ENCODE data around the gene MOGAT3.
"Not testable (repeated sequence)": the region's sequence is repeated elsewhere in the genome, so short reads cannot be mapped to it uniquely, and the experiment has no call there.

The MOGAT3 gene

GRCh38 chr7:101203740-101204738 lies 3.2 kb upstream of the MOGAT3 start:
- not testable (repeated sequence) for DNase-seq

- DNase-seq = no peak
Measured at GRCh38 chr7:101202603-101202918, 1.7 kb upstream of the MOGAT3 start.

DNA sequence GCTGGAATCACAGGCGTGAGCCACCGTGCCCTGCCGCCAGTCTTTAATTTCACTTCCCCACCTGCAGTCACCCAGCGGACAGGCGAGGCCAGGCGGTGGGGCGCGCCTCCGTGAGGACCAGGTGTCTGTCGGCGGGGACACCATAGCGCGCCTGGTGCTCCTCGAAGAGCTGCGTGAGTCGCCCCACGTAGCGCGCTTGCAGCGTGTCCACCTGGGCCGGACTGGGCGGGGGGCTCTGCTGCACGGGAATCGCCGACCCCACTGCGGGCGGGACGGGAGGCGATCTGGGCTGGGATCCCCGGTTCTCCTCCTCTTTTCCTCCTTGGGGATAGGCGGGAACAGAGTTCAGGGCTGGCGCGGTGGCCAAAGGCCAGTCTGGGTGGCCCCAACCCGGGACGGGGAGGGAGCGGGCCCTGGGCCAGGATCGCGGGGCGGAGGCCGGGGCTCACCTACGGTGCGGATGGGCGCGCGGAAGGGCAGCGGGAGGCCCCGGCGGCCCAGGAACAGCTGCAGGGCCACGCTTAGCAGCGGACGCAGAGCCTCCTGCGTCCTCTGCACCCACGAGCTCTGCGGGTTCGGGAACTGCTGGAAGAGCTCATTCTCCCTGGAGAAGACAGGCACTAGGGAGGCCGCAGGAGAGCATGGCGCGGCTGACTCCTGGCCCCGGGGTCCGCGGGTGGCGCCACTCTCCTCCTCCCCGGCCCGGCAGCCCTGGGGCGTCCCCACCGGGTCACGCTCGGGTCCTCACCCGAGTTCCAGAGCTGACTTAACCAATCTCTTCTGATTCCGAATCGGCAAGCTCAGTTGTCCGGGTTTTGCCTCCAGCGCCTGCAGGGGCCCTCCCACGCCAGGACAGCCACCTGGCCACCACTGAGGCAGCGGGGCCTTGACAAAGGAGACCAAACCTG lies 1.1 kb upstream of the MOGAT3 start:
- no peak for DNase-seq

- DNase-seq = no peak
Measured at GRCh38 chr7:101200504-101200861, 353 bp downstream of the MOGAT3 start.

DNA sequence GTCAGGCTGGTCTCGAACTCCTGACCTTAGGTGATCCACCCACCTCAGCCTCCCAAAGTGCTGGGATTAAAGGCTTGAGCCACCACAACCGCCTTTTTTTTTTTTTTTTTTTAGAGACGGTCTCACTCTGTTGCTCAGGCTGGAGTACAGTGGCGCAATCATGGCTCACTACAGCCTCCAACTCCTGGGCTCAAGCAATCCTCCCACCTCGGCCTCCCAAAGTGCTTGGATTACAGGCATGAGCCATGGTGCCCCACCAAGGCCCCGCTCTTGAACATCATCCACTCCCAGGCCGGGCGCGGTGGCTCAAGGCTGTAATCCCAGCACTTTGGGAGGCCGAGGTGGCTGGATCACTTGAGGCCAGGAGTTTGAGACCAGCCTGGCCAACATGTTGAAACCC lies 1.3 kb downstream of the MOGAT3 start:
- DNase-seq = not testable (repeated sequence)

GRCh38 chr7:101198476-101198875 lies 2.4 kb downstream of the MOGAT3 start:
- no peak for DNase-seq

- no peak for DNase-seq
Measured at GRCh38 chr7:101197991-101198390, 2.8 kb downstream of the MOGAT3 start.

- DNase-seq = no peak
Measured at GRCh38 chr7:101195884-101196283, 5.0 kb downstream of the MOGAT3 start.

DNA sequence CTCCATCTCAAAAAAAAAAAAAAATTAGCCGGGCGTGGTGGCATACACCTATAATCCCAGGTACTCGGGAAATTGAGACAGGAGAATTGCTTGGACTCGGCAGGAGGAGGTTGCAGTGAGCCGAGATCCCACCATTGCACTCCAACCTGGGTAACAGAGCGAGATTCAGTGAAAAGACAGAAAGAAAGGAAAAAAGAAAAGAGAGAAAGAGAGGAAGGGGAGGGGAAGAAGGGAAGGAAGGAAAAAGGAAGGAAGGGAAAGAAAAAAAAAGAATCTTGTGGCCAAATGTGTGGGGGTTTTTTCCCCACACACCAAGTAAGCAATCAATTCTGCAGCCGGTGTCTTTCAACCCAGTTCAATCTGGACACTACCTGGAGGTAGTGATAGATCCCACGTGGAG lies 11.7 kb downstream of the MOGAT3 start:
- DNase-seq = no peak

- no peak for DNase-seq
Measured at GRCh38 chr7:101186844-101187428, 13.9 kb downstream of the MOGAT3 start.

DNA sequence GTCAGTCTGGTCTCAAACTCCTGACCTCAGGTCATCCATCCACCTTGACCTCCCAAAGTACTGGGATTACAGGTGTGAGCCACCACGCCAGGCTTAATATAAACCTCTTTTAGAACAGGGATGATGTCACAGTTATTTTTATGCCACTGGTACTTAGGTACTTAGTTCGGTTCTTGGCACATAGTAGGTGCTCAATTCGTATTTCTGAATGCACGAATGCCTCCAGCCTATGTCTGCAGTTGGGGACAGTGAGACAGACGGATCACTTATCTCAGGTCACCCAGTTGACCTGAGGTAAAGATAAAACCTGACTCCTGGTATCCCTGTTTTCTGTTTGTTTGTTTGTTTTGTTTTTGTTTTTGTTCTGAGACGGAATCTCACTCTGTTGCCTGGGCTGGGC lies 14.6 kb downstream of the MOGAT3 start:
- DNase-seq = no peak

- peak; percentile 77 for DNase-seq
Measured at GRCh38 chr7:101185258-101185839, 15.5 kb downstream of the MOGAT3 start.

GRCh38 chr7:101180130-101180755 lies 20.6 kb downstream of the MOGAT3 start, which contains the start of gene NAT16:
TSS of gene NAT16 (minus strand) at chr7:101180293. CDS start at chr7:101174807, 5,486 bp downstream.
- no peak for DNase-seq

- DNase-seq = no peak
Measured at GRCh38 chr7:101179713-101180112, 21.1 kb downstream of the MOGAT3 start.

DNA sequence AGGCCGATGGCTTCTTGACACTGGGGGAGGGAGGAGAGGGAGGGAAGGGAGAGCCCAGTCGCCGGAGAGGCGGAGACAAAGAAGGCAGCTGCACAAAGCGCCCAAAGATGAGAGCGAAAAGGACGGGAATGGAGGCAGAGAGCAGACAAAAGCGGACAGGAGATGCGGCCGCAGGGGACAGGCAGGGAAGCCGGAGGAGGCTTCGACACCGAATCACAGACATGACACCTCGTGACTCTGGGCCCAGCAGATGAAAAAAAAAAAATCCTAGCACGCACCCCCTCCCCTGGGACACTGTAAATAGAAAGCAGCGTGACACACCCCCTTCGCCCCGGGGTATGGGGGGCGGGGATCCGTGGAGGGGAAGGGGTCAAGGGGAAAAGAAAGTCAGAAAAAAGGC lies 21.7 kb downstream of the MOGAT3 start:
- DNase-seq = no peak

DNA sequence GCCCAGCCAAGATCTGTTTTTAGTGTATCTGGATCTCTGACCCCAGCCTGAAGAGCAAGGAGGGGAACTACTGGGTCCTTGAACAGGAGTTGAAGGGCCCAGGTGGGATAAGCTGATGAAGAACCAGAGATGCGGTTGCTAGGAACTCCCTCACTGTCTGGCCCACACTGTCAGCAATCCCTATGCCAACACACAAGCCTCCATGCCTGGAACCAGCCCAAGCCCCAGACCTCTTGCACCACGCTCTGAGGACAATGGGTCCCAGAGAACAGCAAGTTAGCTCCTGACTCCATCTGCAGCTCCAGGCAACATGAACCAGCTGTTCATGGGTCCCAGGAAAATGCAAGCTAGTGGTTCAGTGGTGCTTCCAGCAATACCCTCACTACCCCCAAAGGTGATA lies 23.2 kb downstream of the MOGAT3 start:
- DNase-seq = no peak

DNA sequence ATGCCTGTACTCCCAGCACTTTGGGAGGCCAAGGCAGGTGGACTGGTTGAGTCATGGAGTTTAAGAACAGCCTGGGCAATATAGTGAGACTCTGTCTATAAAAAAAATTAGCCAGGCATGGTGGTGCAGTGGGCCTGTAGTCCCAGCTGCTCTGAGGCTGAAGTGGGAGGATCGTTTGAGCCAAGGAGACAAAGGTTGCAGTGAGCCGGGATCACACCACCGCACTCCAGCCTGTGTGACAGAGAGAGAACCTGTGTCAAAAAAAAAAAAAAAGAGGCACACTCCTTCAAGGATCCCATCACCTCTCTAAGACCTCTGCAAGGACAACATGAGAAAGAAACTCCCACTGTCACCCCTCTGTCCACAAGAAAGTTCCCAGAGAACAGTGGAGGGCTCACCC lies 25.2 kb downstream of the MOGAT3 start:
- no peak for DNase-seq

DNA sequence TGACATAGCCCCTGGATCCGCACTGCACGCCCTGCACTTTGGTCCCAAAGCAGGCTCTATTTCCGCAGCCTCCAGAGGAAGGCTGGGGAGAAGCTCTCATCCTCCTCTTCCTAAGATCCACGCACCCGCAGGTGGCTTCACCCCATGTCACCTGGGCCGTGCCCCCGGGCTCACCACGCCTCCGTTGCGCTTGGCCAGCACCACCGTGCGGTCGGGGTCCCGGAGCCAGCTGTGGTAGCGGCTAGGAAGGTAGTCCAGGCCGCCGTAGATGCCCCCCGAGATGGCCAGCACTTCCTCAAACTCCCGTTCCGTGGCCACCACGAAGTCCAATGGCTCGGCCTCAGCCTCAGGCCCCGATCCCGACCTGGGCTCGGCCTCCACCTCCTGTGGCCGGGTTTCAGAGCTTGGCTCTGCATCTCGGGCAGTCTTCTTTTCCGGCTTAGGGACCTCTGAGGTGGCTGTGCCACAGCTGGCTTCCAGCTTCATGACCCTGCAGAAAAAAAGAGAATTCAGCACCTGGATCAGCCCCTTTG lies 26.4 kb downstream of the MOGAT3 start:
- no peak for DNase-seq

- DNase-seq = peak; percentile 53
Measured at GRCh38 chr7:101173752-101174244, 27.0 kb downstream of the MOGAT3 start.

- peak; percentile 68 for DNase-seq
Measured at GRCh38 chr7:101172854-101173751, 27.7 kb downstream of the MOGAT3 start.

Data from NCI-H226 (cell line).